Small intestine (tissue), 7 donors: ENCODE data around the gene TUBGCP2. TPM values are rescaled to one million over a fixed set of nuclear protein-coding genes. Genes with fewer than 3 reads are reported as not detected.
"Not testable (repeated sequence)": the region's sequence is repeated elsewhere in the genome, so short reads cannot be mapped to it uniquely, and the experiment has no call there.

Experiments
- DNase-seq, 2 donors: peaks; one replicate each; pipeline versions ENCODE4 v3.0.0 to v3.0.0-alpha.2; 2013
- FAIRE-seq: peaks from 2 replicates; lab custom pipeline; 2012; peaks lifted over from hg19 to GRCh38; lab: Jason Lieb, UNC
- H3K27ac ChIP-seq, 3 donors: one replicate each; pipeline ENCODE4 v1.5.1; 2013; ENCODE audit warnings: low read length in 2 of 3, mild to moderate bottlenecking in 2 of 3, control low read depth in 1 of 3, inconsistent platforms in 1 of 3, low read depth in 1 of 3, moderate library complexity in 1 of 3
- H3K27me3 ChIP-seq, 3 donors: one replicate each; pipeline ENCODE4 v1.6.1; 2013; ENCODE audit warnings: low read length in 3 of 3, inconsistent platforms in 1 of 3; ENCODE audit not compliant: control insufficient read depth in 3 of 3, insufficient read depth in 3 of 3
- H3K36me3 ChIP-seq, 3 donors: one replicate each; pipeline ENCODE4 v1.6.1; 2013; ENCODE audit warnings: low read length in 3 of 3, inconsistent platforms in 1 of 3, low read depth in 1 of 3, mild to moderate bottlenecking in 1 of 3, moderate library complexity in 1 of 3; ENCODE audit not compliant: control insufficient read depth in 3 of 3, insufficient read depth in 2 of 3
- H3K4me1 ChIP-seq, 3 donors: one replicate each; pipeline ENCODE4 v1.6.1; 2013; ENCODE audit warnings: low read length in 2 of 3, inconsistent platforms in 1 of 3, low read depth in 1 of 3, mild to moderate bottlenecking in 1 of 3, moderate library complexity in 1 of 3; ENCODE audit not compliant: control insufficient read depth in 3 of 3, insufficient read depth in 2 of 3
- H3K4me3 ChIP-seq, 3 donors: one replicate each; pipeline ENCODE4 v1.5.1; 2013; ENCODE audit warnings: low read length in 3 of 3, control low read depth in 1 of 3, inconsistent platforms in 1 of 3, low read depth in 1 of 3, mild to moderate bottlenecking in 1 of 3, moderate library complexity in 1 of 3
- H3K9me3 ChIP-seq, 2 donors: one replicate each; pipeline ENCODE4 v1.6.1; 2013; ENCODE audit warnings: low read depth in 1 of 2, low read length in 1 of 2; ENCODE audit not compliant: control insufficient read depth in 2 of 2, insufficient read depth in 1 of 2
- WGBS, 3 donors: extraction: QIAGEN DNeasy Blood & Tissue Kit; methylation state at CpG; one replicate each; pipeline ENCODE4 v1.1.7; 2013; 5-methylcytosine and 5-hydroxymethylcytosine counted together
- polyA plus RNA-seq, 4 donors: library from polyadenylated mRNA; stranded (reverse) in 3 of 4; unstranded in 1 of 4; fragments of 200-250 nt in 3 of 4; fragments of 120-200 nt in 1 of 4; gene quantifications; one replicate each; pipeline versions ENCODE4 v1.2.1 to v1.2.3, GENCODE V29; 2013
- donor health status: healthy with polysubstance abuse.
- donor health status: control.
- donor health status: control.
- donor health status: Bipolar disorder and iron deficiency.
- donor health status: healthy.

The TUBGCP2 gene
- polyA plus RNA-seq, 4 donors = 43.1 to 173 (median 88.4) TPM

GRCh38 chr10:133235265-133235855 is 73.3 kb downstream of the TUBGCP2 start:
- H3K9me3 ChIP-seq = no peaks in the 10 kb centered on the region
- no peaks in the 10 kb centered on the region for H3K36me3 ChIP-seq
- peak overlapping the region in 1 of 3 donors; percentile 12 for H3K4me3 ChIP-seq
- peaks cover 0 to 27% (median 0%) of the 10 kb centered on the region in 3 donors for H3K4me1 ChIP-seq
- no peak overlapping the region for H3K27ac ChIP-seq
- peaks cover 34 to 77% (median 43%) of the 10 kb centered on the region in 3 donors for H3K27me3 ChIP-seq
- no peak for FAIRE-seq
- DNase-seq = peak in 1 of 2 donors; percentile 42
- 4 to 6% (median 6%) methylated on average over 35 to 48 of the region's 48 CpGs for WGBS, 3 donors

GRCh38 chr10:133234796-133235195 is 73.9 kb downstream of the TUBGCP2 start:
- DNase-seq, H3K4me3 ChIP-seq, H3K9me3 ChIP-seq, H3K36me3 ChIP-seq, H3K27ac ChIP-seq, FAIRE-seq: not testable (repeated sequence)
- Histone ChIP-seq H3K4me1 (peaks cover 0 to 27% (median 0%) of the 10 kb centered on the region in 3 donors), H3K27me3 (peaks cover 39 to 79% (median 40%) of the 10 kb centered on the region in 3 donors)
- WGBS, 3 donors = 41 to 58% (median 49%) methylated on average over 7 to 8 of the region's 10 CpGs

GRCh38 chr10:133231946-133232574 is 76.6 kb downstream of the TUBGCP2 start:
- 47 to 66% (median 51%) methylated on average over 11 of the region's 11 CpGs for WGBS, 3 donors
- no peak overlapping the region for H3K4me3 ChIP-seq
- H3K36me3 ChIP-seq = no peaks in the 10 kb centered on the region
- peaks cover 0 to 13% (median 0%) of the 10 kb centered on the region in 3 donors for H3K4me1 ChIP-seq
- no peak overlapping the region for H3K27ac ChIP-seq
- FAIRE-seq (no peak), DNase-seq (no peak)
- H3K9me3 ChIP-seq = no peaks in the 10 kb centered on the region
- H3K27me3 ChIP-seq = peaks cover 23 to 72% (median 39%) of the 10 kb centered on the region in 3 donors

GRCh38 chr10:133231244-133231945 is 77.3 kb downstream of the TUBGCP2 start:
- FAIRE-seq (no peak), DNase-seq (no peak)
- no peaks in the 10 kb centered on the region for H3K9me3 ChIP-seq
- H3K27me3 ChIP-seq = peaks cover 17 to 69% (median 33%) of the 10 kb centered on the region in 3 donors
- WGBS, 3 donors = 17 to 30% (median 21%) methylated on average over 34 to 44 of the region's 44 CpGs
- peaks cover 0 to 11% (median 0%) of the 10 kb centered on the region in 3 donors for H3K4me1 ChIP-seq
- H3K36me3 ChIP-seq = no peaks in the 10 kb centered on the region
- H3K27ac ChIP-seq = no peak overlapping the region
- H3K4me3 ChIP-seq = no peak overlapping the region

GRCh38 chr10:133230387-133231195 is 78.1 kb downstream of the TUBGCP2 start:
- no peak overlapping the region for H3K27ac ChIP-seq
- peak overlapping the region in 1 of 3 donors; percentile 16 for H3K4me3 ChIP-seq
- DNase-seq = peak; percentile 4 to 75
- no peaks in the 10 kb centered on the region for H3K9me3 ChIP-seq
- H3K36me3 ChIP-seq = no peaks in the 10 kb centered on the region
- WGBS, 3 donors = 0 to 5% (median 3%) methylated on average over 23 to 122 of the region's 122 CpGs
- H3K4me1 ChIP-seq = peaks cover 0 to 5% (median 0%) of the 10 kb centered on the region in 3 donors
- peaks cover 14 to 64% (median 31%) of the 10 kb centered on the region in 3 donors for H3K27me3 ChIP-seq
- no peak for FAIRE-seq

- Histone ChIP-seq H3K4me3 (peak within 1 kb of the TSS in 1 of 3 donors; percentile 16), H3K4me1 (peaks cover 0 to 5% (median 0%) of the 10 kb centered on the region in 3 donors), H3K27me3 (peaks cover 12 to 58% (median 26%) of the 10 kb centered on the region in 3 donors), H3K36me3 (peaks cover 0 to 2% (median 0%) of the 10 kb centered on the region in 3 donors), H3K9me3 (no peaks in the 10 kb centered on the region), H3K27ac (no peak within 1 kb of the TSS)
- FAIRE-seq (no peak), DNase-seq (no peak)
- WGBS, 3 donors = 2 to 4% (median 2%) methylated on average over 11 to 49 of the region's 49 CpGs
These were observed 78.7 kb downstream of the TUBGCP2 start, which contains the start of gene UTF1 for GRCh38 chr10:133230044-133230361. TSS of gene UTF1 (plus strand) at chr10:133230217. CDS start at chr10:133230289, 72 bp downstream.

- Histone ChIP-seq H3K27ac (no peak overlapping the region), H3K36me3 (peaks cover 0 to 6% (median 0%) of the 10 kb centered on the region in 3 donors), H3K27me3 (peaks cover 12 to 56% (median 30%) of the 10 kb centered on the region in 3 donors), H3K9me3 (no peaks in the 10 kb centered on the region), H3K4me1 (peaks cover 0 to 5% (median 0%) of the 10 kb centered on the region in 3 donors), H3K4me3 (no peak overlapping the region)
- no peak for DNase-seq
- FAIRE-seq = no peak
- WGBS, 3 donors = 6 to 14% (median 12%) methylated on average over 51 to 58 of the region's 58 CpGs
These were observed 79.2 kb downstream of the TUBGCP2 start for GRCh38 chr10:133229265-133230043.
